ENCODE data around the gene CASTOR1. TPM values are rescaled to one million over a fixed set of nuclear protein-coding genes. Genes with fewer than 3 reads are reported as not detected.

The CASTOR1 gene
- total RNA-seq, 1 donor, result 5.8 TPM

DNA sequence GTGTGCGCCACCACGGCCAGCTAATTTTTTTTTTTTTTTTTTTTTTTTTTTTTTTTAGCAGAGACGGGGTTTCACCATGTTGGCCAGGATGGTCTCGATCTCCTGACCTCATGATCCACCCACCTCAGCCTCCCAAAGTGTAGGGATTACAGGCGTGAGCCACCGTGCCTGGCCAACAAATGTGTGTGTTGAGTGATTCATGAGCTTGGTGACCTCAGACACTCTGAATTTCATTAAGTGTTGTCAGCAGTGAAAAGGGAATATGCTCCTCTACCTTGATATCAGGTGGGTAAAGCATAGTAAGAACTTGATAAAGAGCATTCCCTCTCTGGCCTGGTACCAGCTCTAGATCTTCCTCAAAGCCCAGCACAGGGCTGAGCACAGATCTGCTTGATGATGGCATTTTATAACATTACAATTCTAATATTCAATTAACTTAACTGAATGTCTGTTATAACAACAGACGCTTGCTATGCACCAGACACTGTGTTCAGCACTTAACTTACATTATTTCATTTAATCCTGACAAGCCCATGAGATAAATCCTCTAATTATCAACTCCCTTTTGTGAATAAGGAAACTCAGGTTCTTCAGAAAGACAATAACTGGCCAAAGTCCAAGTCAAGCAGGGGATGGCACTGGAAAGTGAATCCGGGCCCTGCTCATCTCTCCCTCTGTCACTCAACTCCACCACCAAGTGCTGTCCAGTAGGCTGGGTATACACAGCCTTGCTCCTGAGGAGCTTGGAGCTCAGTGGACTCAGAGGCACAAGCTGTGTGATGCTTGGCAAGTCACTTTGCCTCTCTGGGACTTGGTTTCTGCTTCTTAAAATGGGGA is 24.4 kb upstream of the CASTOR1 start:
- Histone ChIP-seq H3K27ac (ENCODE audit: low read depth, low read length) (no peak overlapping the region), H3K36me3 (ENCODE audit: insufficient read depth, low read length) (peaks cover 10% of the 10 kb centered on the region), H4K20me1 (ENCODE audit: insufficient read depth, low read length) (peaks cover 81% of the 10 kb centered on the region), H3K4me1 (ENCODE audit: insufficient read depth, low read length) (peaks cover 73% of the 10 kb centered on the region), H3K79me2 (ENCODE audit: insufficient read depth, low read length) (peaks cover 87% of the 10 kb centered on the region), H3K4me2 (ENCODE audit: insufficient read depth, low read length) (no peak overlapping the region), H3K9me3 (ENCODE audit: low read depth, low read length) (no peaks in the 10 kb centered on the region), H3K27me3 (ENCODE audit: insufficient read depth, low read length) (no peaks in the 10 kb centered on the region), H3K4me3 (ENCODE audit: insufficient read depth, low read length) (no peak overlapping the region), H2AFZ (ENCODE audit: low read length) (no peak overlapping the region)
- DNase-seq (ENCODE audit: insufficient read length, low spot score, missing footprints), result peak; percentile 42
- TF ChIP-seq CTCF (IDR thresholded peaks at IDR 0.05; ENCODE audit: extremely low read depth, low read depth, low read length), result no peak

GRCh38 chr22:30312053-30312452 is 22.7 kb upstream of the CASTOR1 start:
- H2AFZ ChIP-seq (ENCODE audit: low read length), result no peak overlapping the region
- H3K27ac ChIP-seq (ENCODE audit: low read depth, low read length), result peak overlapping the region; percentile 72
- H3K36me3 ChIP-seq (ENCODE audit: insufficient read depth, low read length), result peaks cover 10% of the 10 kb centered on the region
- H3K4me3 ChIP-seq (ENCODE audit: insufficient read depth, low read length), result no peak overlapping the region
- no peaks in the 10 kb centered on the region for H3K27me3 ChIP-seq (ENCODE audit: insufficient read depth, low read length)
- no peak for TF ChIP-seq CTCF (IDR thresholded peaks at IDR 0.05; ENCODE audit: extremely low read depth, low read depth, low read length)
- peaks cover 83% of the 10 kb centered on the region for H4K20me1 ChIP-seq (ENCODE audit: insufficient read depth, low read length)
- peak; percentile 94 for DNase-seq (ENCODE audit: insufficient read length, low spot score, missing footprints)
- H3K4me1 ChIP-seq (ENCODE audit: insufficient read depth, low read length), result peaks cover 70% of the 10 kb centered on the region
- H3K4me2 ChIP-seq (ENCODE audit: insufficient read depth, low read length), result peak overlapping the region; percentile 69
- H3K79me2 ChIP-seq (ENCODE audit: insufficient read depth, low read length), result peaks cover 86% of the 10 kb centered on the region
- H3K9me3 ChIP-seq (ENCODE audit: low read depth, low read length), result no peaks in the 10 kb centered on the region

GRCh38 chr22:30310881-30311771 is 21.8 kb upstream of the CASTOR1 start:
- Histone ChIP-seq H3K9me3 (ENCODE audit: low read depth, low read length) (no peaks in the 10 kb centered on the region), H2AFZ (ENCODE audit: low read length) (no peak overlapping the region), H3K79me2 (ENCODE audit: insufficient read depth, low read length) (peaks cover 86% of the 10 kb centered on the region), H3K27ac (ENCODE audit: low read depth, low read length) (peak overlapping the region; percentile 72), H3K27me3 (ENCODE audit: insufficient read depth, low read length) (no peaks in the 10 kb centered on the region), H3K36me3 (ENCODE audit: insufficient read depth, low read length) (peaks cover 9% of the 10 kb centered on the region), H4K20me1 (ENCODE audit: insufficient read depth, low read length) (peaks cover 87% of the 10 kb centered on the region), H3K4me1 (ENCODE audit: insufficient read depth, low read length) (peaks cover 65% of the 10 kb centered on the region), H3K4me2 (ENCODE audit: insufficient read depth, low read length) (peak overlapping the region; percentile 69), H3K4me3 (ENCODE audit: insufficient read depth, low read length) (peak overlapping the region; percentile 9)
- peak; percentile 88 for DNase-seq (ENCODE audit: insufficient read length, low spot score, missing footprints)
- no peak for TF ChIP-seq CTCF (IDR thresholded peaks at IDR 0.05; ENCODE audit: extremely low read depth, low read depth, low read length)
